ENCODE measurements around the gene AP4B1. TPM values are rescaled to one million over a fixed set of nuclear protein-coding genes. Genes with fewer than 3 reads are reported as not detected.

AP4B1 gene
- total and polyA plus RNA-seq, 2 of the 13 experiments (the other 11 are each of a cell fraction or from before 2014, with no cell fraction given) = 8.5 to 12.0 TPM

DNA sequence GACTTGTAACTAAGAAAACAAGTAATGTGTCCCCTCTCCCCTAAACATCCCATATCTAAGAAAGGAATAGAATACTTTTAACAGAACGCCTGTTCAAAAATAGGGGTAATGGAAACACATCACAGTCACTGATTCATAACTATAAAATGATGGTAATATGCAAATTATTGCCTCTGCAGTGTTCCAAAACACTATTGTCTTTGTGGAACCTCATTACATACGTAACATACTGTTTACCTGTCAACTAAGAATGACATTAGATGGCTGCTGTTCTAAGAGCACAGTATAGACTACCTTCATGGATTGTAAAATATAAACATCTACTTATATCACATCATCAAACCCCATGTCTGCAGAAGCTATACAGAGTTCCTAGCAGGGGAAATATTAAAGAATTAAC, 13.8 kb downstream of the AP4B1 start (continued):
- no peak for TF ChIP-seq MAZ (IDR thresholded peaks at IDR 0.05; ENCODE audit: borderline replicate concordance, low read depth, low read length)
- no peak for TF ChIP-seq MAZ (CRISPR knock-in tag; IDR thresholded peaks at IDR 0.05; ENCODE audit: low read depth)

DNA sequence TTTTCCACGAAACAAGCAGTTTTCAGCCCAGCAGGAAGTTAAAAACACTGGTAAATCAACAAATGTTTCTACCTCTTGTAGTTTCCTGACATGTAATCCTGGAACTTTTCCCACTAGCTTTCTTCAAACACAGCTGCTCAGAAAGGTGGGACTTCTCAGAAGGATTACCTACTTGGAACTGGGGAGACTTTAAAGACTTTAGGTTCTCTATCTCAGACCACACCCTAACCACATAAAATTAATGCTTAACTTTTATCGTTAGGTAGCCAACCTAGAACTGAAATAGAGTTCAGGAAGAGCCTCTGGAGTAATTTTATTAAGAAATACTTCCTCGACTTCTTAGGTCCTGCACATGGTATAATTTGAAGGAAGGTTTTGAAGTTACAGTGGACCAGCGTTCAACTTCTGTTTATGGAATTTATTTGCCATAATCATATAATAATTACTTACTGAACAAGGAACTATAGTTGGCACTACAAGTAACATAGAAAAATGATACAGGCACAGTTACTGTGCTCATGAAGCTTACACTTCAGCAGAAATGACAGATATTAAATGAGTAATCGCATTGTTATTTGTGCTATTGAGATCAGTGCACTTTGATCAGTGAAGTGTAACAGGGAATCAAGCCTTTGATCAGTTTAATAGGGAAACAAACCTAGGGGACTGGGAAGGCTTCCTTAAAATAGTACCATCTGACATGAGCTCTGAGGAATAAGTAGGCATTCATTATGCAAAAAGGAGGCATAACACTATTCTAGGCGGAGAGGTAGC, 17.0 kb downstream of the AP4B1 start, which contains the start of gene BCL2L15:
Gene BCL2L15 (minus strand): TSS at position 180 of the 774 bp plus-strand sequence. CDS start 206 bp downstream, outside the sequence.
- no peaks in the 10 kb centered on the region for H3K27me3 ChIP-seq (ENCODE audit: control insufficient read depth in 1 of 2, insufficient read depth in 2 of 2, low read length in 2 of 2)
- no peak within 1 kb of the TSS for H3K9ac ChIP-seq (ENCODE audit: insufficient read depth, low read depth, low read length)
- H3K4me3 ChIP-seq (replicated peaks in 1 of 3; ENCODE audit: insufficient read depth in 1 of 3, low read depth in 2 of 3, low read length in 3 of 3) = no peak within 1 kb of the TSS
- H3K27ac ChIP-seq (ENCODE audit: extremely low read length, insufficient read depth, low read length) = no peak within 1 kb of the TSS
- H3K9me3 ChIP-seq (ENCODE audit: low read length) = no peaks in the 10 kb centered on the region
- H3K4me2 ChIP-seq (ENCODE audit: low read depth, low read length) = no peak within 1 kb of the TSS
- DNase-seq (ENCODE audit: low spot score) = no peak
- H2AFZ ChIP-seq (ENCODE audit: low read length) = no peak within 1 kb of the TSS
- CTCF ChIA-PET (ENCODE audit: low intra/inter-chr PET ratio, low total read pairs) = no interaction called here
- TF ChIP-seq, protein P1, sequence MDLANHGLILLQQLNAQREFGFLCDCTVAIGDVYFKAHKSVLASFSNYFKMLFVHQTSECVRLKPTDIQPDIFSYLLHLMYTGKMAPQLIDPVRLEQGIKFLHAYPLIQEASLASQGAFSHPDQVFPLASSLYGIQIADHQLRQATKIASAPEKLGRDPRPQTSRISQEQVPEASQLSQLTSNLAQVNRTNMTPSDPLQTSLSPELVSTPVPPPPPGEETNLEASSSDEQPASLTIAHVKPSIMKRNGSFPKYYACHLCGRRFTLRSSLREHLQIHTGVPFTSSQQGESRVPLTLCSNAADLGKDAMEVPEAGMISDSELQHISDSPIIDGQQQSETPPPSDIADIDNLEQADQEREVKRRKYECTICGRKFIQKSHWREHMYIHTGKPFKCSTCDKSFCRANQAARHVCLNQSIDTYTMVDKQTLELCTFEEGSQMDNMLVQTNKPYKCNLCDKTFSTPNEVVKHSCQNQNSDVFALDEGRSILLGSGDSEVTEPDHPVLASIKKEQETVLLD (CRISPR knock-in tag; IDR thresholded peaks at IDR 0.05; ENCODE audit: low read depth) = no peak
- TF ChIP-seq, protein P2, sequence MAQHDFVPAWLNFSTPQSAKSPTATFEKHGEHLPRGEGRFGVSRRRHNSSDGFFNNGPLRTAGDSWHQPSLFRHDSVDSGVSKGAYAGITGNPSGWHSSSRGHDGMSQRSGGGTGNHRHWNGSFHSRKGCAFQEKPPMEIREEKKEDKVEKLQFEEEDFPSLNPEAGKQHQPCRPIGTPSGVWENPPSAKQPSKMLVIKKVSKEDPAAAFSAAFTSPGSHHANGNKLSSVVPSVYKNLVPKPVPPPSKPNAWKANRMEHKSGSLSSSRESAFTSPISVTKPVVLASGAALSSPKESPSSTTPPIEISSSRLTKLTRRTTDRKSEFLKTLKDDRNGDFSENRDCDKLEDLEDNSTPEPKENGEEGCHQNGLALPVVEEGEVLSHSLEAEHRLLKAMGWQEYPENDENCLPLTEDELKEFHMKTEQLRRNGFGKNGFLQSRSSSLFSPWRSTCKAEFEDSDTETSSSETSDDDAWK (CRISPR knock-in tag; IDR thresholded peaks at IDR 0.05) = no peak
- TF ChIP-seq RCOR2 (CRISPR knock-in tag; IDR thresholded peaks at IDR 0.05) = no peak
- no peak for TF ChIP-seq GFI1 (CRISPR knock-in tag; IDR thresholded peaks at IDR 0.05; ENCODE audit: borderline replicate concordance)
- TF ChIP-seq MAZ (IDR thresholded peaks at IDR 0.05; ENCODE audit: borderline replicate concordance, low read depth, low read length) = no peak
- no peak for TF ChIP-seq MAZ (CRISPR knock-in tag; IDR thresholded peaks at IDR 0.05; ENCODE audit: low read depth)
- TF ChIP-seq ZNF558 (CRISPR knock-in tag; IDR thresholded peaks at IDR 0.05; ENCODE audit: borderline replicate concordance) = no peak
- no peak for TF ChIP-seq MTA1 (CRISPR knock-in tag; IDR thresholded peaks at IDR 0.05; ENCODE audit: borderline replicate concordance)
- TF ChIP-seq MBNL3 (CRISPR knock-in tag; conservative IDR thresholded peaks at IDR 0.05) = no peak
- TF ChIP-seq ZNF496 (CRISPR knock-in tag; IDR thresholded peaks at IDR 0.05; ENCODE audit: insufficient replicate concordance) = no peak
- TF ChIP-seq, protein P3, sequence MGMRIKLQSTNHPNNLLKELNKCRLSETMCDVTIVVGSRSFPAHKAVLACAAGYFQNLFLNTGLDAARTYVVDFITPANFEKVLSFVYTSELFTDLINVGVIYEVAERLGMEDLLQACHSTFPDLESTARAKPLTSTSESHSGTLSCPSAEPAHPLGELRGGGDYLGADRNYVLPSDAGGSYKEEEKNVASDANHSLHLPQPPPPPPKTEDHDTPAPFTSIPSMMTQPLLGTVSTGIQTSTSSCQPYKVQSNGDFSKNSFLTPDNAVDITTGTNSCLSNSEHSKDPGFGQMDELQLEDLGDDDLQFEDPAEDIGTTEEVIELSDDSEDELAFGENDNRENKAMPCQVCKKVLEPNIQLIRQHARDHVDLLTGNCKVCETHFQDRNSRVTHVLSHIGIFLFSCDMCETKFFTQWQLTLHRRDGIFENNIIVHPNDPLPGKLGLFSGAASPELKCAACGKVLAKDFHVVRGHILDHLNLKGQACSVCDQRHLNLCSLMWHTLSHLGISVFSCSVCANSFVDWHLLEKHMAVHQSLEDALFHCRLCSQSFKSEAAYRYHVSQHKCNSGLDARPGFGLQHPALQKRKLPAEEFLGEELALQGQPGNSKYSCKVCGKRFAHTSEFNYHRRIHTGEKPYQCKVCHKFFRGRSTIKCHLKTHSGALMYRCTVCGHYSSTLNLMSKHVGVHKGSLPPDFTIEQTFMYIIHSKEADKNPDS (CRISPR knock-in tag; IDR thresholded peaks at IDR 0.05) = no peak
- TF ChIP-seq, protein P4, sequence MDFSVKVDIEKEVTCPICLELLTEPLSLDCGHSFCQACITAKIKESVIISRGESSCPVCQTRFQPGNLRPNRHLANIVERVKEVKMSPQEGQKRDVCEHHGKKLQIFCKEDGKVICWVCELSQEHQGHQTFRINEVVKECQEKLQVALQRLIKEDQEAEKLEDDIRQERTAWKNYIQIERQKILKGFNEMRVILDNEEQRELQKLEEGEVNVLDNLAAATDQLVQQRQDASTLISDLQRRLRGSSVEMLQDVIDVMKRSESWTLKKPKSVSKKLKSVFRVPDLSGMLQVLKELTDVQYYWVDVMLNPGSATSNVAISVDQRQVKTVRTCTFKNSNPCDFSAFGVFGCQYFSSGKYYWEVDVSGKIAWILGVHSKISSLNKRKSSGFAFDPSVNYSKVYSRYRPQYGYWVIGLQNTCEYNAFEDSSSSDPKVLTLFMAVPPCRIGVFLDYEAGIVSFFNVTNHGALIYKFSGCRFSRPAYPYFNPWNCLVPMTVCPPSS (IDR thresholded peaks at IDR 0.05) = no peak
- no peak for TF ChIP-seq ZNF790 (CRISPR knock-in tag; IDR thresholded peaks at IDR 0.05; ENCODE audit: borderline replicate concordance)
- TF ChIP-seq BHLHE40 (IDR thresholded peaks at IDR 0.05; ENCODE audit: low read length) = no peak
- TF ChIP-seq ZNF562 (CRISPR knock-in tag; IDR thresholded peaks at IDR 0.05; ENCODE audit: borderline replicate concordance) = no peak
- no peak for FAIRE-seq
- no peak for ATAC-seq
- in situ Hi-C loops (cut with HindIII; ENCODE audit: extremely low pct_ligation_motif_present, low pct_unique_long_range_greater_than_20kb) (no loop called here), intact Hi-C loops (cut with micrococcal nuclease; ENCODE audit: unreplicated experiment) (no loop called here)
- no peaks in the 10 kb centered on the region for H3K4me1 ChIP-seq (ENCODE audit: insufficient read depth, low read length)
- H3K36me3 ChIP-seq (replicated peaks in 1 of 2; ENCODE audit: control insufficient read depth in 1 of 2, insufficient read depth in 2 of 2, low read length in 2 of 2) = no peaks in the 10 kb centered on the region
- POLR2A ChIA-PET = no interaction called here
- BruUV-seq (replicated peaks) = no TSS peak
- WGBS (ENCODE audit: low lambda C conversion rate) = 69% methylated on average over 6 of the region's 6 CpGs
- no peaks in the 10 kb centered on the region for H4K20me1 ChIP-seq (ENCODE audit: insufficient read depth, low read length)
- H3K79me2 ChIP-seq (ENCODE audit: insufficient read depth, low read length) = no peaks in the 10 kb centered on the region

Data from HepG2 (cell line).